Activated CD8-positive, alpha-beta memory T cell treated with anti-CD3 and anti-CD28 coated beads for 48 hours (primary cell): ENCODE data around the gene LPP.

Source experiments
- DNase-seq, 3 experiments: peaks; one replicate each; pipeline ENCODE4 v3.0.0-alpha.2; 2020; ENCODE audit warnings: low read depth in 2 of 3, low spot score in 2 of 3

Gene LPP

GRCh38 chr3:188196232-188196990, 42.5 kb downstream of the LPP start:
- no peak for DNase-seq

GRCh38 chr3:188197388-188197847, 43.5 kb downstream of the LPP start:
- DNase-seq = no peak

- no peak for DNase-seq
Measured at GRCh38 chr3:188198001-188198400, 44.0 kb downstream of the LPP start.

GRCh38 chr3:188198760-188199327, 44.9 kb downstream of the LPP start:
- no peak for DNase-seq

GRCh38 chr3:188199386-188199785, 45.4 kb downstream of the LPP start:
- DNase-seq = no peak

- no peak for DNase-seq
Measured at GRCh38 chr3:188200481-188200880, 46.5 kb downstream of the LPP start.

GRCh38 chr3:188202358-188203138, 48.6 kb downstream of the LPP start:
- DNase-seq = no peak

- DNase-seq = no peak
Measured at GRCh38 chr3:188204526-188204925, 50.6 kb downstream of the LPP start.

- no peak for DNase-seq
Measured at GRCh38 chr3:188205992-188206416, 52.0 kb downstream of the LPP start.

GRCh38 chr3:188206787-188207186, 52.8 kb downstream of the LPP start:
- DNase-seq = no peak

GRCh38 chr3:188207941-188208515, 54.1 kb downstream of the LPP start:
- DNase-seq = no peak

GRCh38 chr3:188208516-188208981, 54.6 kb downstream of the LPP start:
- no peak for DNase-seq

GRCh38 chr3:188209034-188209433, 55.1 kb downstream of the LPP start:
- DNase-seq = no peak

GRCh38 chr3:188209740-188210139, 55.8 kb downstream of the LPP start:
- DNase-seq = no peak

GRCh38 chr3:188211476-188211875, 57.5 kb downstream of the LPP start:
- DNase-seq = no peak

GRCh38 chr3:188212308-188212969, 58.5 kb downstream of the LPP start:
- DNase-seq = no peak

- no peak for DNase-seq
Measured at GRCh38 chr3:188214442-188214841, 60.5 kb downstream of the LPP start.

- no peak for DNase-seq
Measured at GRCh38 chr3:188215129-188215528, 61.2 kb downstream of the LPP start.

- no peak for DNase-seq
Measured at GRCh38 chr3:188217011-188217463, 63.1 kb downstream of the LPP start.

GRCh38 chr3:188217726-188218125, 63.8 kb downstream of the LPP start:
- DNase-seq = no peak

GRCh38 chr3:188218603-188219002, 64.6 kb downstream of the LPP start:
- DNase-seq = no peak
